GM04503 (cell line): ENCODE data around the gene DTNBP1.
"Not testable (repeated sequence)": the region's sequence is repeated elsewhere in the genome, so short reads cannot be mapped to it uniquely, and the experiment has no call there.

Source experiments
- DNase-seq: peaks from one replicate; pipeline ENCODE4 v3.0.0-alpha.2; 2012; ENCODE audit warnings: low read depth

DTNBP1 gene

GRCh38 chr6:15666896-15667295 is 4.1 kb upstream of the DTNBP1 start:
- not testable (repeated sequence) for DNase-seq

DNA sequence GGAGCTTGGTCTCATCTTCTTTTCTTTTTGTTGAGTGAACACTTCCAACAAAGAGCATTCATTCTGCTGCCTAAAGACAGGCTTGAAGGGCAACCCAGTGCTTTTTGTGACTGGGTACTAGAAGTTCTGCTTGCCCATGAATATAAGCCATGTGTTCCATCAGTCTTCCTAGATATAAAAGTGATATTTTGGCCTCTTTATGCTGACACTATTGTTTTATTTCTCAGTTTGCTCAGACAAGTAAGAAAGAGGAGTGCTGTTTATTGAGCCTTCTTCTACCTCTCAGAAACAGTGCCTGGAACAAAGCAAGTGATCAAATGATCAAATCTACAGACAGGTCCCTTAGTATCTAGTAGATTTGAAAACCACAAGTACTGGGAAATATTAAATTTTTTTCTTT is 2.4 kb upstream of the DTNBP1 start:
- no peak for DNase-seq

DNA sequence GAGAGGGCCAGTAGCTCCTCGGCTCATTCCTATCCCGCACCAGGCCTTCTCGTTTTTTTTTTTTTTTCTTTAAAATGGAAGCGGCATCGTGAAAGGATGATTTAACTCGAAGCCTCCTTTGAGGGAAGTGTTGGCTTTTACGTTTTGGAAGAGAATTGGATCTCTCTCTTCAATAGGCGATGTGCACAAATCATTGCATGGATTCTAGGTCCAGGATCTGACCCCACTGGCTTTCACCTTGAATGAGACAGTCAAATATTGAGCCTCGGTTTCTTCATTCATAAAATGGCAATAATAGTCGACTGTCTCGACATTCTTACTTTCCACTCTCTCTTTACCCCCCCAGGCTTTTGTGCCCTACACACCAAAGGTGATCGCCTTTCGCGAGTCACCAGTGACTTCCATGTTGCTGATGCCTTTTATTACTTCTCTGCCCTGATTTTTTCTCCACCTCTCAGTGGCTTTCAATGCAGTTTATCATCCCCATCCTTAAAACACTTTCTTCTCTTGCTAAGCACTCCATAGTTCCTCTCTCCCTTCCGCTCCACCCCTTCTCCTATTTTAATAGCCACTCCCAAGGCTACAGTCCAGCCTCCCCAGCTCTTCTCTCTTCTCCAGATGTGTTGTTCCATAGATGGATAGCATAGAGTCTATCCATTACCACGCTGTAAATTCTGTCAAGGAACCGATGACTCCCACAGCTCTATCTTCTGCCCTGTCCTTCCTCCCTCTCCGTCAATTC is 473 bp upstream of the DTNBP1 start:
- no peak for DNase-seq

- DNase-seq, result no peak
Observed at GRCh38 chr6:15661853-15662325, 939 bp downstream of the DTNBP1 start.

- no peak for DNase-seq
Observed at GRCh38 chr6:15659181-15659580, 3.6 kb downstream of the DTNBP1 start.

DNA sequence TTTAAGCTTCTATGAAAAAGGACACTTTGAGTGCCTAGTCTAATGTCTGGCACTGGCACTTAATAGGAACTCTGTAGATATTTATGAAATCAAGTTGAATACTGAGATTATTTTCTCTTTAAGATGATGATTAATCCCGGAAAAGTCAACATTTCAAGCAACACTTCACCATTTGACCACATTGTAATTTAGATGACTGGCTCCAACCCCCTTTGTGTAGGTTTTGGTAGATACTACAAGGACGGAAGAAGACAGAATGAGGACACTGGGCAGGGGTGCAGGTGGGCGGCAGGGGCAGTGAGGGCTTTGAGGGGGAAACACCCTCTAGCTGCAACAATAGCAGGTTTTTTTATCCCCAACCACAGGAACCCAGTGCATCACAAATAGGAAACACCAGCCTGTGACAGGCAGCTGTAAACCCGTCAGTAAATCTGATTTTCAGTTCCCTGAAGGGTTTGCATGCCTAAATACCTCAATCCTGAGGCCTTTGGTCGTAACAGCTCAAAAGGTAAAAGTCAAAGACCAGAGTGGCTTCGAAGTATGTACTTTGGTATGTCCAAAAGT is 4.6 kb downstream of the DTNBP1 start:
- DNase-seq, result no peak

DNA sequence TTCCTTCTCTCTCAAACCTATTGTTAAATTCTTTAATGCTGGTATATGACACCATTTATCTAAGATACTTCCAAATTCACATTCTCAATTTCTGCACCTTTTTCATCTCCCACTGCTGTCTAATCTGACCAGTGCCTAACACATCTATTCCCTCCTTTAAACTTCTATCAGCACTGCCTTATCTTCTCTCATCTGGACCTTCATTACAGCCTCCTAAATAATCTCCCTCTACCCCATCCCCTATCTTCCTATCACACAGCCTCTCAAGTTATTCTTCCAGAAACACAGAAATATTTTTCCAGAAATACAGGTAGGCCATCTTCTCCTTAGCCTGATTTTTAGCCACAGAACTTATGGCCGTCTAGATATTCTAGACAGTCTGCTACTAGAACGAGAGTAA is 5.5 kb downstream of the DTNBP1 start:
- no peak for DNase-seq

DNA sequence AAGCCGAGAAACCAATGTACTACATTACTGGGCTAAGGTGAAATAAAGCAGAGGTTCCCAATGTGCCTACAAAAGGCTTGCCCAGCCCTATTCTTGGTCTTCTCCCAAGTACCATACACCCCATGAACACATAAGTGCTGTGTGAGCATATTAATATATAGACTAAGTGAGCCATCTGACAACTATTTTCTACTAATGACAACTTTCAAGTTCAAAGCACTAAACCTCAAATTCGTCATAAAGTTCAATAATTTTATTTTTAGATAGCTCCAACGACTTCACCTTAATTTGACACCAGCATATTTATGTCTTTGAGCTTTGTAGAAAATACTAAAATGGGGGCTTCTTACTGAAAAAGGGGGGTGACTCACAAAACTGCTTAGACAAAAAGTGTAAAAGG is 6.7 kb downstream of the DTNBP1 start:
- no peak for DNase-seq

GRCh38 chr6:15654250-15654649 is 8.6 kb downstream of the DTNBP1 start:
- no peak for DNase-seq

DNA sequence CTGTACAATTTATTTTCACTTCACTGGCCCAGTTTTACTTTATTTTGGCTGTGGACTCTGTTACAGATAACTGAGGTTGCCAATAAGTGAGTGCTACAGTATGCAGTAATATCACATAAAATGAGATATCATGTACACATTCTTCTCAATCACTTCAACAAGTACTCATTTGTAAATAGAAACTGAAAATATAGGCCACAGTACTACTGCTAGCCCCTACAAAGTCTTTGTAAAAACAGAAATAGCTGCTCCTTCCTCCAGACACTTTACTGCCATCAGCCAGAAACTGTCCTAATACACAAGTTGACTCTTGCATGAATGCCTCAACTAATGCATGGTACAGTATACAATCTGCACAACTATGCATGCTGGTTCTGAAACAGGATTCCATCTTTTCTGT is 9.2 kb downstream of the DTNBP1 start:
- DNase-seq, result no peak

DNA sequence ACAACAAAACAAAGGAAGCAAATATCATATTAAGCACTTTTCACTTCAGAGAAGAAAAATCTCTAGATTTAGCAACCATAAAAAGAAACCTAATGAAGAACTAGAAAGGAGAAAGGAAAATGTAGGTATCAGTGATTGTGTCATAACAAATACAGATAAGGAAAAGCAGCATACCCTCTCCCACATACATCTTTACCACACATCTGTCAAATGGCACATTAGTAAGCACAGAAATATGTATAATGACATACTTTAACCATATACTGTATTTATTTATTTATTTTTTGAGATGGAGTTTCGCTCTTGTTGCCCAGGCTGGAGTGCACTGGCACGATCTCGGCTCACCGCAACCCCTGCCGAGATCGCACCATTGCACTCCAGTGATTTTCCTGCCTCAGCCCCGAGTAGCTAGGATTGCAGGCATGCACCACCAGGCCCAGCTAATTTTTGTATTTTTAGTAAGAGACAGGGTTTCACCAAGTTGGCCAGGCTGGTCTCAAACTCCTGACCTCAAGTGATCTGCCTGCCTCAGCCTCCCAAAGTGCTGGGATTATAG is 12.7 kb downstream of the DTNBP1 start:
- DNase-seq, result not testable (repeated sequence)

DNA sequence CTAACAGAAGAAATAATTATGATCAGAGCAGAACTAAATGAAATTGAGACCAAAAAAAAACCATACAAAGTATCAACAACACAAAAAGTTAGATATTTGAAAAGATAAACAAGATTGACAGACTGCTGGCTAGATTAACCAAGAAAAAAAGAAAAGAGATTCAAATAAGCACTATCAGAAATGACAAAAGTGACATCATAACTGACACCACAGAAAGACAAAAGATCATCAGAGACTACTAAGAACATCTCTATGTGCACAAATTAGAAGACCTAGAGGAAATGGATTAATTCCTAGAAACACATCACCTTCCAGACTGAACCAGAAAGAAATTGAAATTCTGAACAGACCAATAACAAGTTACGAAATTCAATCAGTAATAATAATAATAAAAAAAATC is 17.9 kb downstream of the DTNBP1 start:
- no peak for DNase-seq

DNA sequence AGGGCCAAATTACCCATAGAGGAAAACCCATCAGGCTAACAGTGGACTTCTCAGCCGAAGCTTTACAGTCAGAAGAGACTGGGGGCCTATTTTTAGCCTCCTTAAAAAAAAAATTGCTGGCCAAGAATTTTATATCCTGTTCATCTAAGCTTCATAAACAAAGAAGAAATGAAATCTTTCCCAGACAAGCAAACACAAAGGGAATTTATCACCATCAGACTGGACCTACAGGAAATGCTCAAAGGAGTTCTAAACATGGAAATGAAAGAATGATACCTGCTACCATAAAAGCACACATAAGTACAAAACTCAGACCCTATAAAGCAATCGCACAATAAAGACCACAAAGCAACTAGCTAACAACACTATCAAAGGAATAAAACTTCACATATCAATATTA is 19.3 kb downstream of the DTNBP1 start:
- DNase-seq, result no peak

DNA sequence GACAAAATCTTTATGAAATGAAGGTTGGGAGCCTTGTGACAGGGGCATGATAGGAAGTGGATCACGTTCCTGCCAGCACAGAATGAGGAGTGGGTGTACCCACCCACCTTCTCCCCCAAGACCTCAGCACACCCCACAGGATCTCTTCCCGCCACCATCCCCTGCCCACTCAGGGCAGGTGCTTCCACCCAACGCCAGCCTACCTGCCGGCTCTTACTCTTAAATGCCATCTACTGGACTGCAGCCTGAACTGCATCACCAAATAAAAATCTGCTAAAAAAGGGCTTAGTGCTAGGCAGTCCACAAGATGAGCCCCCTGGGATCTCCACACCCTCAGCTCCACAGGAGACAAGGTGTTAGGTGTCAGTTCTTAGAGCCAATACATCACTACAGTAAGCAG is 20.6 kb downstream of the DTNBP1 start:
- no peak for DNase-seq

DNA sequence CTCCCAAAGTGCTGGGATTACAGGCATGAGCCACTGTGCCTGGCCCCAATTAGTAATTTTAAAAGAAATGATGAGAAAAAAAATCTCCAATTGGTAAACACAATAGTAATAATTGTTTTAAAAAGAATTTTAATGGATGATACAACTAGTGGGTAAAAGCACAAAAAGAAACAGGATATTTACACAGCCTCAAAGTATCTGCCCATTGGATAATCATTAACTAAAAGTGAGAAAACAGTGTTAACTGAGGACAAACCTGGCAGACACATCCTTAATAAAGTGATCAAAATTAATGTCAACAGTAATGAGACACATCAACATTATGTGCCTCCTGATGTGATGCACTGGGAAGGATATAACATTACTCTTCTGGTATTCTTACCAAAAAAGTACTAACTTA is 24.5 kb downstream of the DTNBP1 start:
- DNase-seq, result no peak

DNA sequence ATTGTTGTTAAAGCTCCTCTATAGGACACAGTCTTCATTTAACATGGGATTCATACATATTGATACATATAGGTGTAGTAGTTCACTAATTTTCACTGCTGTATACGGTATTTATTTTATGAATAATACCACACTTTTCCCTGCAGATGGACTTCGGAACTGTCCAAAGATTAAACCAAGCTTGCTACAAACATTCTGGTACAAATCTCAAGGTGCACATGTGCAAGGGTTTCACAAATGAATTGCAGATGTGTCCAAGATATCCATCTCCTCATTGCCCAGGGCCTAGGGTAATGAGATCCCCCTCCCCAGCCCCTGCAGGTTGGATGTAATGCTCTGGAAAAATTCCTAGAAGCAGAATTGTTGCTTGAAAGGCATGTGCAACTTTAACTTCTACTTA is 31.4 kb downstream of the DTNBP1 start:
- DNase-seq, result no peak

DNA sequence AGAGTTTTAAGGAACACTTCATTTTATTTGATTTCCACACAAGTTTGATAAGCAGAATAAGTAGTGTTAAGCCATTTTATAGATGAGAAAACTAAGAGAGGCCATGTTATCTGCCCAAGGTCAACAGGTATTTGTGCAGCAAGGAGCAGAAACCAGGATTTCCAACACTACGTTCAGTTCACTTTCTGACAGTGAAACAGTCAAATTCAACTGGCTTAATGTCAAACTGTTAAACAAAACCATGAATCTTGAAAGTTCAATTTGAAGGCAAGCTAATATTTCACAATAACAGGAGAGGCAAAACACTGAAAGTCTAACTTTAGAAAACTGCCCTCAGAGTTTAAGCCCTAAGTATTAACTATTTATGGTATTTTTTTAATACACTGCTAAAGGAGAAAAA is 32.6 kb downstream of the DTNBP1 start:
- DNase-seq, result no peak

DNA sequence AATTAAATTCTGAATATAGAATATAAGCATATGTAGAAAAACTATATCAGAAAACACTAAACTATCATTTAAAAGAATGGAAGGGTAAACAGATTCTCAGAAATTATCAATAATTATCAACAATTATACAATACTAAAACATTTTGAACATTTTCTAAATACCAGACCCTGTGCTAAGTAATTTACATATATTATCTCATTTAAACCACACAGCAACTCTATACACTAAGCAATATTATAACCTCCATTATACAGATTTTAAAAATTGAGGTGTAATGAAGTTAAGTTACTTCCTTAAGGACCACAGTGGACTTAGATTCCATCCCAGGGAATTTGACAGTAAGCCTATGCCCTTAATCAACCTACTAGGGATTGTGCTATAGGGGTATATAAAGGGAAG is 33.3 kb downstream of the DTNBP1 start:
- no peak for DNase-seq

DNA sequence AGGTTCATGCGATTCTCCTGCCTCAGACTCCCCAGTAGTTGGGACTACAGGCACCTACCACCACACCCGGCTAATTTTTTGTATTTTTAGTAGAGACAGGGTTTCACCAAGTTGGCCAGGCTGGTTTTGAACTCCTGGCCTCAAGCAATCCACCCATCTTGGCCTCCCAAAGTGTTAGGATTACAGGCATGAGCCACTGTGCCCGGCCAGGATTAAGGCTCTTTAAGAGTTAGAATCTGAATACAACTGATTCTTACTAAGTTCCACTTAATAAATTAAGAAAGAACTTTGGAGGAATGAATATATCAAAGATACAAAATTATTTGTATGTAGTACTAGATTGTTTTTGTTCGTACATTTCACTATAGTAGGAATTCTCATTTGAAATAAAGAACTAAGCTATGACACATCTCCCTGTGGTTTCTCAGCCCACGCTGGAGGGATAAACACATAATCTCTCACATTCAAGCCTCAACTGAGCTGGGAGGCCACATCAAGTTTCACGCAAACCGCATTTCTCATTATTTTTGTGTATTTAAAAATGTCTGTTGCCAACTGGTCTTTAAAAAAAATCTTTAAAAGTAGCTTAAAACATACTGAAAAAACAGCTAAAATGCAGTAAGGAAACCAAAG is 34.2 kb downstream of the DTNBP1 start:
- DNase-seq, result peak; percentile 49

- DNase-seq, result no peak
Observed at GRCh38 chr6:15627821-15628220, 35.0 kb downstream of the DTNBP1 start.

DNA sequence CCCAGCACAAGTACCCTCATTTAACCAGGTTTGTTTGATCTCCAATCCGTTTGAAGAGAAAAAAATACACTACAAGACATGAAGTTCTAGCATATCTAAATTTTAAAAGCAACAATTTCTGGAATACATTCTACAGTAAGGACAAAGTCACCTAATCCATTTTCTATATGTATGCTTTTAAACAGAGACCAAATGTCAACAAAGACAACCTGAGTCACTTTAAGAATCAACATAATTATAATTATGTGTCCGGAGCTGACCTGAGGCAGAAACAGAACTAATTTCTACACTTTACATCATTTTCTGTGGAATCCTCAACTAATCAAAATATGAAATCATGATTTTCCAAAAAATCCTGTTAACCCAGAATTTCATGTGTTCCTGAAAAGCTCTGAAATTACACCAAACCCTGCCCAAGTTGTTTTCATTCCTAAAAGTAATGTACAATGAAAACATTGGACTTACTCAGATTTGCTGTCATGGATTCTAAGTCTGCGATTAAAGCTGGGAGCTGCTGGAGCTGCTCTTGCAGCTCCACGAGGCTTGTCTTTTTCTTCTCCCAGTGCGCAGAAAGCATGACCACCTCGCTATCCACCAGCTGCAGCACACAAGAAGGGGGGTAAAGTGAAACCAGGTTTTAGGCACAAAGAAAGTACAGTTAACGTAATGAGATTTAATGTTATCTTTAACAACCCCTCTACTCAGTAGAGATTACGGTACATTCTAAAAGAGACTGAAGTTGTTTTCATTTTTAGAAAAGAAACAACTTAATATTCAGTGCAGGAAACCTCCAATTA is 35.8 kb downstream of the DTNBP1 start:
- DNase-seq, result no peak

DNA sequence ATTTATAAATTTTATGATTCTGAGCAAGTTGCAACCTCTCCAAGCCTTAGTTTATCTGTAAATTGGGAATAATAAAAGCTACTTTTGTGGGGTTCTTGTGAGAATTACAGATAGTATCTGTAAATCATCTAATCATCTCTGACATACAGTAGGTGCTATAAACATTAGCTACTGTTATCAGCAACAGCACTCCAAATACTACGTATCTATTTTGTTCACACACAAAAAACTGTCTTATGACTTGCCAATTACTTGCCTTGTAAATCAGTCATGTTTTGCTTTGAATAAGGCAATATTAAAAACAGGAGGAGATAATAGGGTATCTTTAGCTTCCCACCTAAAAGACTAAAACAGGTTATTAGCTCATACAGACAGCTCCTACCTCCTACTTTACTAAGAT is 36.7 kb downstream of the DTNBP1 start:
- DNase-seq, result no peak
